Activated T-cell treated with anti-CD3 and anti-CD28 coated beads for 24 hours (primary cell): Measurements from ENCODE around the gene CASP8AP2.
"Not testable (repeated sequence)": the region's sequence is repeated elsewhere in the genome, so short reads cannot be mapped to it uniquely, and the experiment has no call there.

Source experiments
- DNase-seq: peaks from one replicate; pipeline ENCODE4 v3.0.0-alpha.2; 2020; ENCODE audit warnings: low read depth

The CASP8AP2 gene

GRCh38 chr6:89888871-89889270, 59.2 kb downstream of the CASP8AP2 start:
- DNase-seq = no peak

DNA sequence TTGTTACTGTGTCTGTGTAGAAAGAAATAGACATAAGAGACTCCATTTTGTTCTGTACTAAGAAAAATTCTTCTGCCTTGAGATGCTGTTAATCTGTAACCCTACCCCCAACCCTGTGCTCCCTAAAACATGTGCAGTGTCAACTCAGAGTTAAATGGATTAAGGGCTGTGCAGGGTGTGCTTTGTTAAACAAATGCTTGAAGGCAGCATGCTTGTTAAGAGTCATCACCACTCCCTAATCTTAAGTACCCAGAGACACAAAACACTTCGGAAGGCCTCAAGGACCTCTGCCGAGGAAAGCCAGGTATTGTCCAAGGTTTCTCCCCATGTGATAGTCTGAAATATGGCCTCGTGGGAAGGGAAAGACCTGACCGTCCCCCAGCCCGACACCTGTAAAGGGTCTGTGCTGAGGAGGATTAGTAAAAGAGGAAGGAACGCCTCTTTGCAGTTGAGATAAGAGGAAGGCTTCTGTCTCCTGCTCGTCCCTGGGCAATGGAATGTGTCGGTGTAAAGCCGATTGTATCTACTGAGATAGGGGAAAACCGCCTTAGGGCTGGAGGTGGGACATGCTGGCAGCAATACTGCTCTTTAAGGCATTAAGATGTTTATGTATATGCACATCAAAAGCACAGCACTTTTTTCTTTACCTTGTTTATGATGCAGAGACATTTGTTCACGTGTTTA, 61.3 kb downstream of the CASP8AP2 start:
- DNase-seq = not testable (repeated sequence)

DNA sequence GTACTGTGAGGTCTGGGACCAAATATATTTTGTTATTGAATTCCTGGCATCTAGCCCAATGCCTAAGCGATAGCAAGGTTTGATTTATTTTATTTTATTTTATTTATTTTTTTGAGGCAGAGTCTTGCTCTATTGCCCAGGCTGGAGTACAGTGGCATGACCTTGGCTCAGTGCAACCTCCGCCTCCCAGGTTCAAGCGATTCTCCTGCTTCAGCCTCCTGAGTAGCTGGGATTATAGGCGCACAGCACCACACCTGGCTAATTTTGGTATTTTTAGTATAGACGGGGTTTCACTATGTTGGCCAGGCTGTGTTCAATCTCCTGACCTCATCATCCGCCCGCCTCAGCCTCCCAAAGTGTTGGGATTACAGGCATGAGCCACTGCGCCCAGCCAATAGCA, 62.9 kb downstream of the CASP8AP2 start:
- not testable (repeated sequence) for DNase-seq

DNA sequence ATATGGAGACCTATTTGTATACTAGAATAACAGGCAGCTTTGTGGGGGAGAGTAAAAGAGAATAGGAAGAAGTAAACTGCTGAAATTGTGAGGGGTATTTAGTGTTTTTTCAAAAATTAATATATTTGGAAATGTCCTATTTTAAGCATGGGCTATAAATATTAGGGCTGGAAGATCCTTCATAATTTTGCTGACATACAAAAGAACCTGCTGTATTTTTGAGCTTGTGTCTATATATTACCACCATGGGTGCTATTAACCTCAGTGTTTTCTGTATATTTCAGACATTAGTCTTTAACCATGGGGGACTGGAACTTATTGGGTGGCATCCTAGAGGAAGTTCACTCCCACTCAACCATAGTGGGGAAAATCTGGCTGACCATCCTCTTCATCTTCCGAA, 64.5 kb downstream of the CASP8AP2 start, which contains the start of gene GJA10:
Gene GJA10, plus strand, starts transcription at position 301 of the 400 bp plus-strand sequence. Its CDS starts 0 bp downstream, at position 301.
- DNase-seq = no peak

GRCh38 chr6:89895276-89895874, 65.7 kb downstream of the CASP8AP2 start:
- no peak for DNase-seq

- not testable (repeated sequence) for DNase-seq
Measured at GRCh38 chr6:89910001-89910901, 80.6 kb downstream of the CASP8AP2 start.

GRCh38 chr6:89910902-89911240, 81.2 kb downstream of the CASP8AP2 start:
- DNase-seq = no peak

DNA sequence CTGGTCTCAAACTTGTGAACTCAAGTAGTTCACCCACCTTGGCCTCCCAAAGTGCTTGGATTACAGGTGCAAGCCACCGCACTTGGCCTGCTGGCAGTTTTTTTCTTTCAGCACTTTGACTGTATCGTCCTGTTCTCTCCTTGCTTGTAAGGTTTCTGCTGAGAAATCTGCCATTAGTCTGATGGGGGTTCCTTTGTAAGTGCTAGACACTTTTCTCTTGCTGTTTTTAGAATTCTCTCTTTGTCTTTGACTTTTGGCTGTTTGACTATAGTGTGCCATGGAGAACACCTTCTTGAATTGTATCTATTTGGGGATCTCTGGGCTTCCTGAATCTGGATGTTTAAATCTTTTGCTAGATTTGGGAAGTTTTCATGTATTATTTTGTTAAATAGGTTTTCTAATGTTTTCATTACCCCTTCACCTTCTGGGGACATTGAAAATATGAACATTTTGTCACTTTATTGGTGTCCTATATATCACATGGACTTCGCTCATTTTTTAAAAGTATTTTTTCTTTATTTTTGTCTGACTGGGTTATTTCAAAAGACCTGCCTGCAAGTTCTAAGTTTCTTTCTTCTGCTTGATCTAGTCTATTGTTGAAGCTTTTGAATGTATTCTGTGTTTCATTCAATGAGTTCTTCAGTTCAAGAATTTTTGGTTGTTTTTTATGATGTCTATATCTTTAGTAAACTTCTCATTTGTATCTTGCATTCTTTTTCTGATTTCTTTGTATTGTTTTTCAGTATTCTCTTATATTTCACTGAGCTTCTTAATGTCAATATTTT, 86.6 kb downstream of the CASP8AP2 start:
- DNase-seq = no peak

DNA sequence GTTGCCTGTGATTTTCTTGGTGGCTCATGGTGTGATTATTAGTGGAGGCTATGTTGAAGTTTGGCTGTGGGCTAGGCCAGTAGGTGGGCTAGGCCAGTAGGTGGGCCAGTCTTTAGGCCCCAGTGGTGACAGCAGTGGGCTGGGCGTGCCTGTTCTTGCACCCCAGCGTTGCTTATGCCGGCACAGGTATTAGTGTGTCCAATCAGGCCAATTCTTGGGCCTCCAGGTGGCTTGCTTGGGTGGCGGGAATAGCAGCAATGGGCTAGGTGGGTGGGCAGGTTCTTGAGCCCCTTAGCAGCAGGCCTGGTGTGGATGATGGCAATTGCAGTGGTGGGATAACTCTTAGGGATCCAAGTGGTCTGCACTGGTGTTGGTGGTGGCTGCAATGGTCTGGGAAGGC, 87.5 kb downstream of the CASP8AP2 start:
- no peak for DNase-seq

GRCh38 chr6:89917801-89918366, 88.2 kb downstream of the CASP8AP2 start:
- no peak for DNase-seq
